Parathyroid adenoma (tissue), 2 donors: ENCODE results near the gene PCYT2.

Experiments used
- H2AFZ ChIP-seq: fragments of 300-600 bp; sonication (generic); one replicate; pipeline ENCODE4 v1.7.0; 2017; ENCODE audit warnings: antibody characterized with exemption, mild to moderate bottlenecking
- H3K27ac ChIP-seq: fragments of 300-600 bp; sonication (generic); one replicate; pipeline ENCODE4 v1.7.0; 2017
- H3K27me3 ChIP-seq: fragments of 300-600 bp; sonication (generic); one replicate; pipeline ENCODE4 v1.7.0; 2017; ENCODE audit warnings: low read length; ENCODE audit not compliant: control insufficient read depth, insufficient read depth
- H3K36me3 ChIP-seq: fragments of 300-600 bp; sonication (generic); one replicate; pipeline ENCODE4 v1.7.0; 2017; ENCODE audit warnings: low read length; ENCODE audit not compliant: control insufficient read depth, insufficient read depth
- H3K4me1 ChIP-seq: fragments of 300-600 bp; sonication (generic); one replicate; pipeline ENCODE4 v1.7.0; 2017; ENCODE audit warnings: control low read depth
- H3K4me2 ChIP-seq: fragments of 300-600 bp; sonication (generic); one replicate; pipeline ENCODE4 v1.7.0; 2017; ENCODE audit warnings: low read length
- H3K4me3 ChIP-seq: fragments of 300-600 bp; sonication (generic); one replicate; pipeline ENCODE4 v1.7.0; 2017; ENCODE audit warnings: low read depth, low read length
- H3K79me2 ChIP-seq: fragments of 300-600 bp; sonication (generic); one replicate; pipeline ENCODE4 v1.7.0; 2017; ENCODE audit warnings: control low read depth
- H3K9ac ChIP-seq: fragments of 300-600 bp; sonication (generic); one replicate; pipeline ENCODE4 v1.7.0; 2017; ENCODE audit warnings: mild to moderate bottlenecking
- H3K9me3 ChIP-seq: fragments of 300-600 bp; sonication (generic); one replicate; pipeline ENCODE4 v1.7.0; 2017; ENCODE audit warnings: low read length; ENCODE audit not compliant: control insufficient read depth
- TF ChIP-seq, protein P1 (sequence below): fragments of 300-600 bp; sonication (generic); IDR thresholded peaks from one replicate; pipeline ENCODE4 v1.7.0; 2017; ENCODE audit warnings: antibody characterized with exemption, mild to moderate bottlenecking
- donor health status: primary hyperparathyroidism.

Gene PCYT2

DNA sequence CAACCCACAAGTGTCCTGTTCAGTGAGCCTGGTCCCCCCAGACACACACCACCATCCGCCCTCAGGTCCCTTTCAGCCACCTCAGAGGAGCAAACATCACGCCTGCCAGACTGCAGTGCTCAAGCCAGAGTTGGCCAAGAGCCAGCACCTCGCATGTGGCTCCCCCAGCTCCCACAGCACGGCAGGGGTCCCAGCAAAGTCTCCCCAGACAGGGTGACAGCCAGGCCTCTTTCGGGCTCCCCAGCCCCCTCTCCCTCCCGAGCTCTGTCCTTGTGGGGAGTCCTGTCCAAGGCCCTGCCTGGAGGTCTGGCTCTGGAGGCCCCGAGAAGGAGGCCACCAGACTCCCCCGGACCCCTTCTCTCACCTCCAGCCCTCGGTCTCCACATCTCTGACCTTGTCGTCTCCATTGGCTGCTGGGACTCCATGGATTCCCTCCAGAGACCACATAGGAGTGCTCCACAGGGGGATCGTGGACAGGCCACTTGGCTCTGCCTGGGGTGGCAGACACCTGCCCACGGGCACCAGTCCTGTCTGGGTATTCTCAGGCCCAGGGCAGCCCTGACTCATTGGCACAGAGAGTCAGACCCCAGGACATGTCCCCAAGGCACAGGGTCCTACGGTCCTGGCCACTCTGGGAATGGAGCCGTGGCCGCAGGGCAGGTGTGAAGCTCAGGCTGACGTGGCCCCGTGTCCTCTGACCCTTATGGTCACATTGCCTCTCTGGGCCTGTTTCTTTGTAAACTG, 37.6 kb upstream of the PCYT2 start:
- no peak overlapping the region for H3K4me3 ChIP-seq
- no peaks in the 10 kb centered on the region for H3K79me2 ChIP-seq
- no peak overlapping the region for H2AFZ ChIP-seq
- no peaks in the 10 kb centered on the region for H3K9me3 ChIP-seq
- no peaks in the 10 kb centered on the region for H3K27me3 ChIP-seq
- no peak overlapping the region for H3K4me2 ChIP-seq
- no peaks in the 10 kb centered on the region for H3K4me1 ChIP-seq
- TF ChIP-seq, protein P1, sequence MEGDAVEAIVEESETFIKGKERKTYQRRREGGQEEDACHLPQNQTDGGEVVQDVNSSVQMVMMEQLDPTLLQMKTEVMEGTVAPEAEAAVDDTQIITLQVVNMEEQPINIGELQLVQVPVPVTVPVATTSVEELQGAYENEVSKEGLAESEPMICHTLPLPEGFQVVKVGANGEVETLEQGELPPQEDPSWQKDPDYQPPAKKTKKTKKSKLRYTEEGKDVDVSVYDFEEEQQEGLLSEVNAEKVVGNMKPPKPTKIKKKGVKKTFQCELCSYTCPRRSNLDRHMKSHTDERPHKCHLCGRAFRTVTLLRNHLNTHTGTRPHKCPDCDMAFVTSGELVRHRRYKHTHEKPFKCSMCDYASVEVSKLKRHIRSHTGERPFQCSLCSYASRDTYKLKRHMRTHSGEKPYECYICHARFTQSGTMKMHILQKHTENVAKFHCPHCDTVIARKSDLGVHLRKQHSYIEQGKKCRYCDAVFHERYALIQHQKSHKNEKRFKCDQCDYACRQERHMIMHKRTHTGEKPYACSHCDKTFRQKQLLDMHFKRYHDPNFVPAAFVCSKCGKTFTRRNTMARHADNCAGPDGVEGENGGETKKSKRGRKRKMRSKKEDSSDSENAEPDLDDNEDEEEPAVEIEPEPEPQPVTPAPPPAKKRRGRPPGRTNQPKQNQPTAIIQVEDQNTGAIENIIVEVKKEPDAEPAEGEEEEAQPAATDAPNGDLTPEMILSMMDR, result no peak
- H3K36me3 ChIP-seq, result no peaks in the 10 kb centered on the region
- H3K9ac ChIP-seq, result no peak overlapping the region
- no peak overlapping the region for H3K27ac ChIP-seq

DNA sequence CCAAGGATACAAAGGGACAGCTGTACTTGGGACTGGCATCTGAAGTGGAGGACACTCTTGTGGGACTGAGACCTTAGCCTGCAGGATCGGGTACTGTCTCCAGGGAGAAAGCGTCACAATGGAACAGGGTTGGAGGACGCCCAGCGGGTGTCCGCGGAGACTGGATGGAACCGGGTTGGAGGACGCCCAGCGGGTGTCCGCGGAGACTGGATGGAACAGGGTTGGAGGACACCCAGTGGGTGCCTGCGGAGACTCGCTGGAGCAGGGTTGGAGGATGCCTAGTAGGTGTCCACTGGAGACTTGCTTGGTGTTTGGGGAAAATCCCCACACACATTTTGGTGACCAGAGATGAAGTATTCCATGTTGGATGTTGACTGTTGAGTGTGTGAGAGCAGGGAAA, 36.0 kb upstream of the PCYT2 start, which contains the start of gene MYADML2:
Gene MYADML2 (minus strand): TSS at position 45 of the 400 bp plus-strand sequence. CDS start 5,492 bp downstream, outside the sequence.
- H3K79me2 ChIP-seq, result no peaks in the 10 kb centered on the region
- H3K36me3 ChIP-seq, result no peaks in the 10 kb centered on the region
- no peaks in the 10 kb centered on the region for H3K4me1 ChIP-seq
- H3K9me3 ChIP-seq, result no peaks in the 10 kb centered on the region
- TF ChIP-seq, protein P1, result no peak
- H3K27ac ChIP-seq, result no peak within 1 kb of the TSS
- H3K27me3 ChIP-seq, result no peaks in the 10 kb centered on the region
- H2AFZ ChIP-seq, result no peak within 1 kb of the TSS
- no peak within 1 kb of the TSS for H3K4me3 ChIP-seq
- no peak within 1 kb of the TSS for H3K4me2 ChIP-seq
- H3K9ac ChIP-seq, result no peak within 1 kb of the TSS

DNA sequence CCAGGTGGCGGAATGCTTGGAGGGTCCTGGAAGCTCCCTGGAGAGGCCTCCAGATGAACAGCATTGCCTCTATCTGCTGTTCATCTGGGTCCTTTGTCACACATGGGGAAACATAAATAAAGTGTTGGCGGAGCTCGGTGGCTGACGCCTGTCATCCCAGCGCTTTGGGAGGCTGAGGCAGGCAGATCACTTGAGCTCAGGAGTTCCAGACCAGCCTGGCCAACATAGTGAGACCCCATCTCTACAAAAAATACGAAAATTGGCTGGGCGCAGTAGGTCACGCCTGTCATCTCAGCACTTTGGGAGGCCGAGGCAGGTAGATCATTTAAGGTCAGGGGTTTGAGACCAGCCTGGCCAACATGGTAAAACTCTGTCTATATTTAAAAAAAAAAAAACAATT, 33.7 kb upstream of the PCYT2 start:
- Histone ChIP-seq H3K27me3 (no peaks in the 10 kb centered on the region), H3K9ac (no peak overlapping the region), H3K79me2 (no peaks in the 10 kb centered on the region), H3K9me3 (no peaks in the 10 kb centered on the region), H3K36me3 (no peaks in the 10 kb centered on the region), H3K4me2 (no peak overlapping the region), H3K27ac (no peak overlapping the region), H3K4me3 (no peak overlapping the region), H3K4me1 (no peaks in the 10 kb centered on the region), H2AFZ (no peak overlapping the region)
- TF ChIP-seq, protein P1, result no peak

DNA sequence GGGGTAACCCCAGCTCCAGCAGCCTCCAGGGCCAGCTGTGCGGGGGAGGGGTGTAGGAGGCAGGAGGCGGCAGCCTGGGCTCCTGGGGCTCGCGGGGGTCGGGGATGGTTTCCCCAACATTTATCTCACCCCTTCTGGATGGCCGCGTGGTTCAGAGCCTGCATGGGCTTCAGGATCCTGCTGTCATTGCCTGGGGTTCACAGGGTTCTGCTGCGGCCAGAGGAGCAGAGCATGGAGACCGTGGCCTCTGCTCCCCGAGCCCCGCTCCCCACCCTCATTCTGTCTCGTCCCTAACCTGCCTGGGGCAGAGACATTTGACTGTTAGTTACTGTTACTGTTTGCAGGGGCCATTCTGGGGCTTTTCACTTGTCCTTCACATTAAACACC, 31.0 kb upstream of the PCYT2 start:
- H3K4me1 ChIP-seq, result no peaks in the 10 kb centered on the region
- H3K9me3 ChIP-seq, result no peaks in the 10 kb centered on the region
- no peaks in the 10 kb centered on the region for H3K79me2 ChIP-seq
- TF ChIP-seq, protein P1, result no peak
- H3K27ac ChIP-seq, result no peak overlapping the region
- H3K9ac ChIP-seq, result no peak overlapping the region
- no peaks in the 10 kb centered on the region for H3K27me3 ChIP-seq
- no peak overlapping the region for H3K4me3 ChIP-seq
- H3K36me3 ChIP-seq, result no peaks in the 10 kb centered on the region
- no peak overlapping the region for H2AFZ ChIP-seq
- H3K4me2 ChIP-seq, result no peak overlapping the region
